Measurements from ENCODE around the gene NR5A1.
A peak's percentile ranks its signal among the peaks of the same experiment; 100 is the strongest.

The NR5A1 gene

GRCh38 chr9:124505006-124505900 lies 1.9 kb downstream of the NR5A1 start:
- no peak for TF ChIP-seq ZBTB44 (tag by site-specific recombination; IDR thresholded peaks at IDR 0.05)
- no peak for TF ChIP-seq KLF7 (tag by site-specific recombination; IDR thresholded peaks at IDR 0.05; ENCODE audit: borderline replicate concordance)
- no peak for TF ChIP-seq MEIS1 (CRISPR knock-in tag; IDR thresholded peaks at IDR 0.05; ENCODE audit: borderline replicate concordance)
- no peak for TF ChIP-seq ZNF830 (tag by site-specific recombination; IDR thresholded peaks at IDR 0.05; ENCODE audit: low read depth)
- no peak for TF ChIP-seq ZNF114 (tag by site-specific recombination; IDR thresholded peaks at IDR 0.05)
- TF ChIP-seq KLF16 (tag by site-specific recombination; IDR thresholded peaks at IDR 0.05): no peak
- TF ChIP-seq MYNN (tag by site-specific recombination; IDR thresholded peaks at IDR 0.05; ENCODE audit: borderline replicate concordance): no peak
- H3K9me3 ChIP-seq (ENCODE audit: control insufficient read depth, insufficient read depth, low read depth, low read length): no peaks in the 10 kb centered on the region
- CTCF ChIA-PET: interaction anchor here (0.9 kb wide), 1 partner anchor 85 kb away, joined by 3 read pairs; no protein-coding TSS in a partner anchor
- H3K27ac ChIP-seq (ENCODE audit: extremely low read depth, low read depth, low read length): no peak overlapping the region
- POLR2A ChIA-PET: interaction anchor here (0.6 kb wide), 1 partner anchor 41 kb away, joined by 4 read pairs; no protein-coding TSS in a partner anchor
- H3K4me1 ChIP-seq (ENCODE audit: control insufficient read depth, insufficient read depth, low read length): no peaks in the 10 kb centered on the region
- H3K36me3 ChIP-seq (ENCODE audit: control insufficient read depth in 2 of 2, insufficient read depth in 1 of 2, low read length in 2 of 2): no peaks in the 10 kb centered on the region
- no peak overlapping the region for H3K4me3 ChIP-seq (ENCODE audit: low read depth, low read length)

- TF ChIP-seq ZNF132 (tag by site-specific recombination; IDR thresholded peaks at IDR 0.05; ENCODE audit: borderline replicate concordance) (no peak), ZNF677 (tag by site-specific recombination; IDR thresholded peaks at IDR 0.05) (no peak), ZBTB26 (tag by site-specific recombination; optimal IDR thresholded peaks at IDR 0.05) (no peak), ZNF561 (tag by site-specific recombination; IDR thresholded peaks at IDR 0.05; ENCODE audit: borderline replicate concordance) (no peak), ZNF692 (tag by site-specific recombination; IDR thresholded peaks at IDR 0.05) (no peak), ZSCAN5A (tag by site-specific recombination; IDR thresholded peaks at IDR 0.05) (no peak), ZNF621 (tag by site-specific recombination; IDR thresholded peaks at IDR 0.05) (no peak), ZFP37 (tag by site-specific recombination; IDR thresholded peaks at IDR 0.05) (no peak), BCL11A (tag by site-specific recombination; IDR thresholded peaks at IDR 0.05; ENCODE audit: low read depth) (no peak), ZNF513 (tag by site-specific recombination; IDR thresholded peaks at IDR 0.05) (no peak), ZBTB20 (tag by site-specific recombination; IDR thresholded peaks at IDR 0.05) (no peak)
- ChIA-PET CTCF (interaction anchor here (0.9 kb wide), 1 partner anchor 85 kb away, joined by 3 read pairs; no protein-coding TSS in a partner anchor), POLR2A (no interaction called here)
- Histone ChIP-seq H3K36me3 (ENCODE audit: control insufficient read depth in 2 of 2, insufficient read depth in 1 of 2, low read length in 2 of 2) (no peaks in the 10 kb centered on the region), H3K4me1 (ENCODE audit: control insufficient read depth, insufficient read depth, low read length) (no peaks in the 10 kb centered on the region), H3K27ac (ENCODE audit: extremely low read depth, low read depth, low read length) (no peak overlapping the region), H3K9me3 (ENCODE audit: control insufficient read depth, insufficient read depth, low read depth, low read length) (no peaks in the 10 kb centered on the region), H3K4me3 (ENCODE audit: low read depth, low read length) (peak overlapping the region; percentile 11)
Measured at GRCh38 chr9:124504530-124505005, 2.6 kb downstream of the NR5A1 start.
